Tibial nerve (tissue), 3 donors: ENCODE data around the gene CDH13.

Source experiments
- POLR2A ChIP-seq, 2 donors: fragments of 450-650 bp; IDR thresholded peaks; one replicate each; pipeline ENCODE4 v1.6.1; 2017; ENCODE audit warnings: antibody characterized with exemption in 2 of 2, mild to moderate bottlenecking in 2 of 2, moderate library complexity in 2 of 2
- TF ChIP-seq, protein P1 (sequence below), 5 experiments: fragments of 200-600 bp in 3 of 5; fragments of 450-650 bp in 2 of 5; sonication (generic) in 3 of 5; IDR thresholded peaks; one replicate each; pipeline ENCODE4 v1.5.1; 2016 to 2019; ENCODE audit warnings: antibody characterized with exemption in 5 of 5, mild to moderate bottlenecking in 3 of 5, moderate library complexity in 2 of 5

DNA sequence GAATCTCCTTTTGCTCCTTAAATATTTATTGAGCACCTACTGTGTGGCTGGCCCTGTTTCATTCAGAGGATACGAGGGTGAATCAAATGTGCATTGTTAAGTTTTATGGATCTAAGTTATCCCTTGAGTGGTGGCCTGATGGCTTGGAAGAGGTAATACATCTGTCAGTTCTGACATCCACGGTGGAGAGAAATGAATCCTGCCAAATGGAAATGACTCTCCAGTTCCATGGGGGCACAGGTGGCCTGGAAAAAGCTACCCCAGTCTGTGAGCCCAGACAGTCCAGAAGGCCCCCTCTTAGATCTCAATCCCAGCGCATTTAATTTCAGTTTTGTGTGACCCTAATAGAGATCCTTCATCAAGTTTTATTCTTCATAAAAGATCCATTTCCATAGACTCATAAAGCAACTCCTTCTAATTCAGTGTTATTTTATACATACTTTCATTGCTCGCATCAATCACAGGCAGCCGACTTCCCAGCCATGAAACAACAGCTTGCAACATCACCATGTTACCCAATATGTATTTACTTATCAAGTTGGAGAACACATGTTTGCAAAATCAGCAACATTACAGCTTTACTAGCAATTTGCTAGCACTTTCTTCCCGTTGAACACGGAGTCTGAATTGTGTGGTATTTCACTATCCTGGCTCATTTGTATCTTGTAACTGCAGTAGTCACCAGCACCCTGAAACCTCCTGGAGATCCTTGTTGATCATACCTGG, 846.2 kb downstream of the CDH13 start:
- TF ChIP-seq, protein P1, sequence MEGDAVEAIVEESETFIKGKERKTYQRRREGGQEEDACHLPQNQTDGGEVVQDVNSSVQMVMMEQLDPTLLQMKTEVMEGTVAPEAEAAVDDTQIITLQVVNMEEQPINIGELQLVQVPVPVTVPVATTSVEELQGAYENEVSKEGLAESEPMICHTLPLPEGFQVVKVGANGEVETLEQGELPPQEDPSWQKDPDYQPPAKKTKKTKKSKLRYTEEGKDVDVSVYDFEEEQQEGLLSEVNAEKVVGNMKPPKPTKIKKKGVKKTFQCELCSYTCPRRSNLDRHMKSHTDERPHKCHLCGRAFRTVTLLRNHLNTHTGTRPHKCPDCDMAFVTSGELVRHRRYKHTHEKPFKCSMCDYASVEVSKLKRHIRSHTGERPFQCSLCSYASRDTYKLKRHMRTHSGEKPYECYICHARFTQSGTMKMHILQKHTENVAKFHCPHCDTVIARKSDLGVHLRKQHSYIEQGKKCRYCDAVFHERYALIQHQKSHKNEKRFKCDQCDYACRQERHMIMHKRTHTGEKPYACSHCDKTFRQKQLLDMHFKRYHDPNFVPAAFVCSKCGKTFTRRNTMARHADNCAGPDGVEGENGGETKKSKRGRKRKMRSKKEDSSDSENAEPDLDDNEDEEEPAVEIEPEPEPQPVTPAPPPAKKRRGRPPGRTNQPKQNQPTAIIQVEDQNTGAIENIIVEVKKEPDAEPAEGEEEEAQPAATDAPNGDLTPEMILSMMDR (IDR thresholded peaks at IDR 0.05), result no peak
- no peak for TF ChIP-seq POLR2A (IDR thresholded peaks at IDR 0.05)
